K562 (cell line): Measurements from ENCODE around the gene CCAR1. TPM values are rescaled to one million over a fixed set of nuclear protein-coding genes. Genes with fewer than 3 reads are reported as not detected.

Experiments used
- CHD4 ChIP-seq: fragments of 200-600 bp; sonication (generic); IDR thresholded peaks from 3 replicates; pipeline ENCODE4 v1.6.1; 2012; ENCODE audit warnings: low read depth, mild to moderate bottlenecking, mixed read lengths, low read length, inconsistent platforms; ENCODE audit not compliant: insufficient read depth, insufficient replicate concordance, poor library complexity, severe bottlenecking
- CLOCK ChIP-seq: fragments of 250-450 bp; sonication (Bioruptor Pico); IDR thresholded peaks from 2 replicates; pipeline ENCODE4 v1.4.0; 2020; ENCODE audit warnings: mild to moderate bottlenecking, moderate library complexity, borderline replicate concordance
- DPF2 ChIP-seq: fragments of 450-650 bp; IDR thresholded peaks from 2 replicates; pipeline ENCODE4 v1.6.1; 2016
- EP400 ChIP-seq: fragments of 450-650 bp; IDR thresholded peaks from 2 replicates; pipeline ENCODE4 v1.6.1; 2017; ENCODE audit warnings: antibody characterized with exemption, mild to moderate bottlenecking, moderate library complexity
- ESRRA ChIP-seq: fragments of 450-650 bp; IDR thresholded peaks from 2 replicates; pipeline ENCODE4 v1.6.1; 2014; ENCODE audit warnings: low read depth, mild to moderate bottlenecking, moderate library complexity, borderline replicate concordance
- FOSL1 ChIP-seq: fragments of 200-800 bp; sonication (Bioruptor generic); conservative IDR thresholded peaks from 2 replicates; pipeline ENCODE4 v1.6.1; 2016; ENCODE audit warnings: missing genetic modification characterization, missing compliant biosample characterization
- HDAC6 ChIP-seq: IDR thresholded peaks from 2 replicates; pipeline ENCODE4 v1.6.1; 2012; ENCODE audit warnings: low read depth, mild to moderate bottlenecking, control low read depth, inconsistent platforms, low read length, moderate library complexity
- L3MBTL2 ChIP-seq: fragments of 450-650 bp; IDR thresholded peaks from 2 replicates; pipeline ENCODE4 v1.6.1; 2016; ENCODE audit warnings: mild to moderate bottlenecking, moderate library complexity
- NFE2L1 ChIP-seq: fragments of 450-650 bp; IDR thresholded peaks from 2 replicates; pipeline ENCODE4 v1.6.1; 2016; ENCODE audit warnings: missing genetic modification characterization, low read depth, mild to moderate bottlenecking, missing compliant biosample characterization, moderate library complexity, borderline replicate concordance
- NFIX ChIP-seq: fragments of 250-450 bp; sonication (Bioruptor Pico); IDR thresholded peaks from 2 replicates; pipeline ENCODE4 v1.4.0; 2020; ENCODE audit warnings: low read depth, mild to moderate bottlenecking, moderate library complexity
- PHTF2 ChIP-seq: fragments of 250-450 bp; sonication (Bioruptor Pico); IDR thresholded peaks from 2 replicates; pipeline ENCODE4 v1.5.0; 2021; ENCODE audit warnings: mild to moderate bottlenecking
- RAD51 ChIP-seq: fragments of 450-650 bp; IDR thresholded peaks from 2 replicates; pipeline ENCODE4 v1.7.1; 2016; ENCODE audit warnings: low read depth, mild to moderate bottlenecking, borderline replicate concordance
- RNF2 ChIP-seq: sonication (generic); IDR thresholded peaks from 2 replicates; pipeline ENCODE4 v1.6.1; 2016
- SOX6 ChIP-seq: fragments of 450-650 bp; IDR thresholded peaks from 2 replicates; pipeline ENCODE4 v1.6.1; 2014; ENCODE audit warnings: mild to moderate bottlenecking
- TEAD1 ChIP-seq, 2 experiments: fragments of 450-650 bp in 1 of 2; sonication (generic) in 1 of 2; formaldehyde crosslinking; IDR thresholded peaks; 2 replicates each; pipeline versions ENCODE4 v1.4.0 to v1.8.0; 2020 to 2022; ENCODE audit warnings: mild to moderate bottlenecking in 2 of 2, missing genetic modification reagents in 1 of 2
- THRA ChIP-seq: fragments of 450-650 bp; IDR thresholded peaks from 2 replicates; pipeline ENCODE4 v1.6.1; 2017; ENCODE audit warnings: mild to moderate bottlenecking, moderate library complexity
- YY1 ChIP-seq, 3 experiments: IDR thresholded peaks; 2 replicates each; pipeline ENCODE4 v1.6.1; 2011; ENCODE audit warnings: low read length in 2 of 3, mild to moderate bottlenecking in 2 of 3, moderate library complexity in 2 of 3, borderline replicate concordance in 1 of 3, control low read depth in 1 of 3, low read depth in 1 of 3; ENCODE audit not compliant: insufficient read depth in 3 of 3, insufficient replicate concordance in 2 of 3, control insufficient read depth in 1 of 3, insufficient read length in 1 of 3; ENCODE audit errors: extremely low read depth in 1 of 3
- ZBTB33 ChIP-seq: sonication (generic); formaldehyde crosslinking; IDR thresholded peaks from 2 replicates; pipeline ENCODE4 v1.8.1; 2023; ENCODE audit warnings: mild to moderate bottlenecking, missing genetic modification reagents
- polyA plus RNA-seq, 8 experiments: library from polyadenylated mRNA; depleted of rRNA in 4 of 8; stranded (reverse) in 5 of 8; unstranded in 3 of 8; fragments of >200 nt; fragmentation: Nextera tagmentation in 2 of 8; fragmentation: Illumina TruSeq in 1 of 8; extraction: Ambion mirVana in 2 of 8; extraction: Trizol in 1 of 8; gene quantifications; 2 replicates each; pipeline versions ENCODE4 v1.2.1 to v1.2.3, GENCODE V29; 2011 to 2014; ENCODE audit warnings: inconsistent platforms in 1 of 8, missing spikeins in 1 of 8
- total RNA-seq, 7 experiments: library from RNA; depleted of rRNA in 6 of 7; stranded (reverse); fragments of >200 nt in 6 of 7; fragmentation: Illumina TruSeq in 2 of 7; extraction: Trizol in 2 of 7; gene quantifications; 2 replicates each; pipeline versions ENCODE4 v1.2.1 to v1.2.3, GENCODE V29; 2011 to 2021; ENCODE audit warnings: low replicate concordance in 1 of 7
- TF ChIP-seq, protein P1 (sequence below): sonication (generic); formaldehyde crosslinking; IDR thresholded peaks from 2 replicates; pipeline ENCODE4 v1.4.0; 2020; ENCODE audit warnings: mild to moderate bottlenecking, missing genetic modification reagents

Gene CCAR1
- total and polyA plus RNA-seq, 9 of the 15 experiments (the other 6 are each of a cell fraction or from before 2014, with no cell fraction given) = 44.8 to 173 (median 111) TPM

DNA sequence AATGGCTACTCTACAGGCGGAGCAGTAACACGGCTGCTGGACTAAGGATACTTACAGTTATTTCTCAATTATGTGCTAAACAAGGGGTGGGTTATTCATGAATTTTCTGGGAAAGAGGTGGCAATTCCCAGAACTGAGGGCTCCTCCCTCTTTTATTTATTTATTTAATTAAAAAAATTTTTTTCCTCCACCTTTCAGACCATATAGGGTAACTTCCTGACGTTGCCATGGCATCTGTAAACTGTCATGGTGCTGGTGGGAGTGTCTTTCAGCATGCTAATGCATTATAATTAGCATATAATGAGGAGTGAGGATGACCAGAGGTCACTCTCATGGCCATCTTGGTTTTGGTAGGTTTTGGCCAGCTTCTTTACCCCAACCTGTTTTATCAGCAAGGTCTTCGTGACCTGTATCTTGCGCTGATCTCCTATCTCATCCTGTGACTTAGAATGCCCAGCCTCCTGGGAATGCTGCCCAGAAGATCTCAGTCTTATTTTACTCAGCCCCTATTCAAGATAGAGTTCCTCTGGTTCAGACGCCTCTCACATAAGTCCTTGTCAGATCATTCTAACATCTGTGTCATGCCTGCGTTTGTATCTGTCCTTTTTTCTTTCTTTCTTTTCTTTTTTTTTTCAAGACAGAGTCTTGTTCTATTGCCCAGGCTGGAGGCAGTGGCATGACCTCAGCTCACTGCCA lies 90.4 kb downstream of the CCAR1 start (continued):
- TF ChIP-seq ZBTB33 (CRISPR knock-in tag) (no peak), THRA (no peak), PHTF2 (CRISPR knock-in tag) (no peak), SOX6 (peak; percentile 35; the same call in 1 of the 2 replicates), CHD4 (no peak), TEAD1 (CRISPR knock-in tag; IDR thresholded peaks at IDR 0.05) (0 out of 4 replicates have a peak, but pooled peaks of 1 of the 2 experiments have one; percentile 3), RAD51 (no peak), YY1 (IDR thresholded peaks at IDR 0.05; ENCODE audit: borderline replicate concordance in 1 of 3, control insufficient read depth in 1 of 3, extremely low read depth in 1 of 3, insufficient read depth in 3 of 3, insufficient read length in 1 of 3, insufficient replicate concordance in 2 of 3, low read depth in 1 of 3, low read length in 2 of 3) (peak in 1 of 3 experiments; percentile 56), ESRRA (peak; percentile 71; the same call in 1 of the 2 replicates), NFE2L1 (tag) (no peak), FOSL1 (tag) (peak; percentile 55), EP400 (no peak), NFIX (no peak), HDAC6 (no peak), L3MBTL2 (no peak), CLOCK (no peak), RNF2 (no peak), DPF2 (peak; percentile 30; the same call in 1 of the 2 replicates)
- TF ChIP-seq, protein P1, sequence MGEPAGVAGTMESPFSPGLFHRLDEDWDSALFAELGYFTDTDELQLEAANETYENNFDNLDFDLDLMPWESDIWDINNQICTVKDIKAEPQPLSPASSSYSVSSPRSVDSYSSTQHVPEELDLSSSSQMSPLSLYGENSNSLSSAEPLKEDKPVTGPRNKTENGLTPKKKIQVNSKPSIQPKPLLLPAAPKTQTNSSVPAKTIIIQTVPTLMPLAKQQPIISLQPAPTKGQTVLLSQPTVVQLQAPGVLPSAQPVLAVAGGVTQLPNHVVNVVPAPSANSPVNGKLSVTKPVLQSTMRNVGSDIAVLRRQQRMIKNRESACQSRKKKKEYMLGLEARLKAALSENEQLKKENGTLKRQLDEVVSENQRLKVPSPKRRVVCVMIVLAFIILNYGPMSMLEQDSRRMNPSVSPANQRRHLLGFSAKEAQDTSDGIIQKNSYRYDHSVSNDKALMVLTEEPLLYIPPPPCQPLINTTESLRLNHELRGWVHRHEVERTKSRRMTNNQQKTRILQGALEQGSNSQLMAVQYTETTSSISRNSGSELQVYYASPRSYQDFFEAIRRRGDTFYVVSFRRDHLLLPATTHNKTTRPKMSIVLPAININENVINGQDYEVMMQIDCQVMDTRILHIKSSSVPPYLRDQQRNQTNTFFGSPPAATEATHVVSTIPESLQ (CRISPR knock-in tag) = no peak
